Measurements from ENCODE around the gene KDM4C.

The KDM4C gene

GRCh38 chr9:7097785-7098752, 340.3 kb downstream of the KDM4C start:
- Mint-ChIP-seq H3K4me1 (ENCODE audit: low read depth) (no peaks in the 10 kb centered on the region), H3K27ac (no peak overlapping the region), H3K9me3 (peaks cover 10% of the 10 kb centered on the region), H3K4me3 (no peak overlapping the region), H3K27me3 (no peaks in the 10 kb centered on the region), H3K36me3 (ENCODE audit: low read depth) (peaks cover 78% of the 10 kb centered on the region)
- DNase-seq = no peak

- Mint-ChIP-seq H3K27me3 (no peaks in the 10 kb centered on the region), H3K27ac (no peak overlapping the region), H3K36me3 (ENCODE audit: low read depth) (peaks cover 78% of the 10 kb centered on the region), H3K9me3 (peaks cover 3% of the 10 kb centered on the region), H3K4me3 (no peak overlapping the region), H3K4me1 (ENCODE audit: low read depth) (no peaks in the 10 kb centered on the region)
- DNase-seq = no peak
Measured at GRCh38 chr9:7103367-7103766, 345.6 kb downstream of the KDM4C start.

GRCh38 chr9:7103771-7104170, 346.0 kb downstream of the KDM4C start:
- Mint-ChIP-seq H3K4me3 (no peak overlapping the region), H3K27ac (no peak overlapping the region), H3K4me1 (ENCODE audit: low read depth) (no peaks in the 10 kb centered on the region), H3K27me3 (no peaks in the 10 kb centered on the region), H3K9me3 (peaks cover 3% of the 10 kb centered on the region), H3K36me3 (ENCODE audit: low read depth) (peaks cover 77% of the 10 kb centered on the region)
- DNase-seq = no peak

GRCh38 chr9:7104625-7105024, 346.9 kb downstream of the KDM4C start:
- Mint-ChIP-seq H3K27ac (no peak overlapping the region), H3K36me3 (ENCODE audit: low read depth) (peaks cover 77% of the 10 kb centered on the region), H3K4me3 (no peak overlapping the region), H3K4me1 (ENCODE audit: low read depth) (no peaks in the 10 kb centered on the region), H3K9me3 (peaks cover under 1% of the 10 kb centered on the region), H3K27me3 (no peaks in the 10 kb centered on the region)
- DNase-seq = no peak

GRCh38 chr9:7105095-7105494, 347.3 kb downstream of the KDM4C start:
- H3K36me3 Mint-ChIP-seq (ENCODE audit: low read depth) = peaks cover 81% of the 10 kb centered on the region
- no peaks in the 10 kb centered on the region for H3K9me3 Mint-ChIP-seq
- DNase-seq = no peak
- H3K4me1 Mint-ChIP-seq (ENCODE audit: low read depth) = no peaks in the 10 kb centered on the region
- H3K27me3 Mint-ChIP-seq = no peaks in the 10 kb centered on the region
- no peak overlapping the region for H3K27ac Mint-ChIP-seq
- no peak overlapping the region for H3K4me3 Mint-ChIP-seq

GRCh38 chr9:7108936-7109335, 351.2 kb downstream of the KDM4C start:
- H3K27ac Mint-ChIP-seq = no peak overlapping the region
- H3K9me3 Mint-ChIP-seq = no peaks in the 10 kb centered on the region
- H3K4me1 Mint-ChIP-seq (ENCODE audit: low read depth) = peaks cover 4% of the 10 kb centered on the region
- no peaks in the 10 kb centered on the region for H3K27me3 Mint-ChIP-seq
- H3K4me3 Mint-ChIP-seq = no peak overlapping the region
- DNase-seq = no peak
- H3K36me3 Mint-ChIP-seq (ENCODE audit: low read depth) = peaks cover 83% of the 10 kb centered on the region

- DNase-seq = no peak
- Mint-ChIP-seq H3K9me3 (no peaks in the 10 kb centered on the region), H3K36me3 (ENCODE audit: low read depth) (peaks cover 81% of the 10 kb centered on the region), H3K27me3 (no peaks in the 10 kb centered on the region), H3K4me1 (ENCODE audit: low read depth) (peaks cover 7% of the 10 kb centered on the region), H3K4me3 (no peak overlapping the region), H3K27ac (no peak overlapping the region)
Measured at GRCh38 chr9:7111413-7111812, 353.6 kb downstream of the KDM4C start.

- no peak for DNase-seq
- Mint-ChIP-seq H3K27ac (no peak overlapping the region), H3K4me1 (ENCODE audit: low read depth) (peaks cover 29% of the 10 kb centered on the region), H3K4me3 (no peak overlapping the region), H3K27me3 (no peaks in the 10 kb centered on the region), H3K9me3 (no peaks in the 10 kb centered on the region), H3K36me3 (ENCODE audit: low read depth) (peaks cover 64% of the 10 kb centered on the region)
Measured at GRCh38 chr9:7115606-7116005, 357.8 kb downstream of the KDM4C start.

- Mint-ChIP-seq H3K4me3 (no peak overlapping the region), H3K9me3 (no peaks in the 10 kb centered on the region), H3K36me3 (ENCODE audit: low read depth) (peaks cover 66% of the 10 kb centered on the region), H3K4me1 (ENCODE audit: low read depth) (peaks cover 35% of the 10 kb centered on the region), H3K27me3 (no peaks in the 10 kb centered on the region), H3K27ac (no peak overlapping the region)
- no peak for DNase-seq
Measured at GRCh38 chr9:7117676-7118561, 360.1 kb downstream of the KDM4C start.

- H3K27me3 Mint-ChIP-seq = no peaks in the 10 kb centered on the region
- peaks cover 66% of the 10 kb centered on the region for H3K36me3 Mint-ChIP-seq (ENCODE audit: low read depth)
- H3K9me3 Mint-ChIP-seq = no peaks in the 10 kb centered on the region
- H3K27ac Mint-ChIP-seq = no peak overlapping the region
- no peak overlapping the region for H3K4me3 Mint-ChIP-seq
- no peak for DNase-seq
- peaks cover 40% of the 10 kb centered on the region for H3K4me1 Mint-ChIP-seq (ENCODE audit: low read depth)
Measured at GRCh38 chr9:7118633-7119032, 360.9 kb downstream of the KDM4C start.

- Mint-ChIP-seq H3K36me3 (ENCODE audit: low read depth) (peaks cover 61% of the 10 kb centered on the region), H3K4me1 (ENCODE audit: low read depth) (peaks cover 43% of the 10 kb centered on the region), H3K27me3 (no peaks in the 10 kb centered on the region), H3K27ac (no peak overlapping the region), H3K4me3 (no peak overlapping the region), H3K9me3 (no peaks in the 10 kb centered on the region)
- DNase-seq = no peak
Measured at GRCh38 chr9:7119612-7120011, 361.8 kb downstream of the KDM4C start.

- no peaks in the 10 kb centered on the region for H3K27me3 Mint-ChIP-seq
- no peak overlapping the region for H3K27ac Mint-ChIP-seq
- H3K4me3 Mint-ChIP-seq = no peak overlapping the region
Measured at GRCh38 chr9:7121055-7121454, 363.3 kb downstream of the KDM4C start.

GRCh38 chr9:7121664-7122063, 363.9 kb downstream of the KDM4C start:
- Mint-ChIP-seq H3K27ac (no peak overlapping the region), H3K27me3 (no peaks in the 10 kb centered on the region), H3K9me3 (no peaks in the 10 kb centered on the region), H3K4me1 (ENCODE audit: low read depth) (peaks cover 44% of the 10 kb centered on the region), H3K4me3 (no peak overlapping the region), H3K36me3 (ENCODE audit: low read depth) (peaks cover 47% of the 10 kb centered on the region)
- DNase-seq = no peak

More at GRCh38 chr9:7121055-7121454, 363.3 kb downstream of the KDM4C start:
- DNase-seq = no peak
- no peaks in the 10 kb centered on the region for H3K9me3 Mint-ChIP-seq
- H3K4me1 Mint-ChIP-seq (ENCODE audit: low read depth) = peaks cover 44% of the 10 kb centered on the region
- H3K36me3 Mint-ChIP-seq (ENCODE audit: low read depth) = peaks cover 48% of the 10 kb centered on the region

GRCh38 chr9:7123743-7124142, 366.0 kb downstream of the KDM4C start:
- Mint-ChIP-seq H3K27me3 (no peaks in the 10 kb centered on the region), H3K4me1 (ENCODE audit: low read depth) (peaks cover 34% of the 10 kb centered on the region), H3K36me3 (ENCODE audit: low read depth) (peaks cover 55% of the 10 kb centered on the region), H3K4me3 (no peak overlapping the region), H3K9me3 (no peaks in the 10 kb centered on the region), H3K27ac (peak overlapping the region; percentile 13)
- no peak for DNase-seq

- H3K4me1 Mint-ChIP-seq (ENCODE audit: low read depth) = peaks cover 23% of the 10 kb centered on the region
- H3K27me3 Mint-ChIP-seq = no peaks in the 10 kb centered on the region
- H3K36me3 Mint-ChIP-seq (ENCODE audit: low read depth) = peaks cover 67% of the 10 kb centered on the region
- no peaks in the 10 kb centered on the region for H3K9me3 Mint-ChIP-seq
- H3K27ac Mint-ChIP-seq = peak overlapping the region; percentile 9
- DNase-seq = no peak
- H3K4me3 Mint-ChIP-seq = no peak overlapping the region
Measured at GRCh38 chr9:7125231-7125630, 367.5 kb downstream of the KDM4C start.

All from activated T-cell treated with anti-CD3 and anti-CD28 coated beads, Interleukin-2, amount 50 U/mL, for 24 hours (primary cell).